Measurements from ENCODE around the gene UBAC1.

DNA sequence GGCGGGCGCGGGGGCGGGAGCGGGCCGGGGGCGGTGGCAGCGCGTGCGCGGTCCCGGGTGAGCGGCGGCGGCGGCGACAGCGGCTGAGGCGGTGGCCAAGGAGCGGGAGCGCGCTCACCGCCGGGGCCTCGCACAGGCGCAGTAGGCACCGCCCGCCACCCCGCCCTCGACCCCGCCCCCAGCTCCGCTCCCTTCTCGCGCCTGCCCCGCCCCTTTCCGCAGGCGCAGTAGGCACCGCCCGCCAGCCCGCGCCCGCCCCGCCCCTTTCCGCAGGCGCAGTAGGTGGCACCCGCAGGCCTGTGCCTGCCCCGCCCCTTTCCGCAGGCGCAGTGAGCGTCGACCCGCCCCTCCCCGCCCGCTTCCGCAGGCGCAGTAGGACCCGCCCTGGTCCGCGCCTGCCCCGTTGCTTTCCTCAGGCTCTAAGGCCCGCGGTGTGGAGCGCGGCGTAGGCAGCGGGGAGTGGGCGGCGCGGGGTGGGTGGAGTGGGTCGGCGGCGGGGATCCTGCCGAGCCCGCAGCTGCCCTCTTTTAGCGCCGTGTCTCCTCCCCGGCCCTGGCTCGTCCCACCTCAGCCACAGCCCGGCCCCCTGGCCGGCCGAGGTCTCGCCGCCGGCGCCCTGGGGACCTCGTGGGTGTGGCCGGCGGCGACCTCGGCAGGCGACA, 53.6 kb downstream of the UBAC1 start, which contains the start of gene CAMSAP1:
- TF ChIP-seq POLR2AphosphoS5 (IDR thresholded peaks at IDR 0.05; ENCODE audit: borderline replicate concordance, low read depth, low read length) (peak; percentile 86; the same call in 1 of the 2 replicates), EZH2 (IDR thresholded peaks at IDR 0.05) (no peak), FOXP2 (optimal IDR thresholded peaks at IDR 0.05; ENCODE audit: control extremely low read depth, extremely low read length, insufficient read depth) (no peak)

All from SK-N-MC (cell line).